GM12891 (cell line): ENCODE results near the gene TM4SF18.

Source experiments
- DNase-seq: peaks from one replicate; pipeline ENCODE4 v3.0.0; 2011; ENCODE audit warnings: low spot score; ENCODE audit not compliant: insufficient read length
- FAIRE-seq: peaks from 2 replicates; lab custom pipeline; 2011; peaks lifted over from hg19 to GRCh38; lab: Jason Lieb, UNC
- PAX5 ChIP-seq: IDR thresholded peaks from 2 replicates; pipeline ENCODE4 v1.6.1; 2011; ENCODE audit warnings: low read length, moderate library complexity, mild to moderate bottlenecking; ENCODE audit not compliant: insufficient read depth, severe bottlenecking
- POLR2A ChIP-seq: IDR thresholded peaks from 2 replicates; pipeline ENCODE4 v1.6.1; 2011; ENCODE audit warnings: low read depth, low read length, control low read depth
- POLR2AphosphoS5 ChIP-seq: IDR thresholded peaks from 2 replicates; pipeline ENCODE4 v1.6.1; 2011; ENCODE audit warnings: low read depth, low read length, control low read depth
- POU2F2 ChIP-seq: IDR thresholded peaks from 2 replicates; pipeline ENCODE4 v1.6.1; 2011; ENCODE audit warnings: low read depth, mild to moderate bottlenecking, control low read depth, low read length, moderate library complexity
- SPI1 ChIP-seq: IDR thresholded peaks from 2 replicates; pipeline ENCODE4 v1.6.1; 2011; ENCODE audit warnings: low read depth, low read length, control low read depth
- TAF1 ChIP-seq: IDR thresholded peaks from 2 replicates; pipeline ENCODE4 v1.6.1; 2011; ENCODE audit warnings: low read depth, low read length, control low read depth

Gene TM4SF18

GRCh38 chr3:149280671-149281349, 52.6 kb downstream of the TM4SF18 start:
- no peak for TF ChIP-seq POLR2A
- no peak for TF ChIP-seq POU2F2
- no peak for TF ChIP-seq POLR2AphosphoS5
- no peak for TF ChIP-seq PAX5
- TF ChIP-seq SPI1, result no peak
- TF ChIP-seq TAF1, result no peak
- FAIRE-seq (peak; percentile 55), DNase-seq (no peak)

- FAIRE-seq (peak; percentile 55), DNase-seq (no peak)
- TF ChIP-seq POU2F2 (no peak), SPI1 (no peak), TAF1 (no peak), POLR2A (no peak), POLR2AphosphoS5 (no peak), PAX5 (no peak)
Measured at GRCh38 chr3:149278911-149279310, 54.5 kb downstream of the TM4SF18 start.

DNA sequence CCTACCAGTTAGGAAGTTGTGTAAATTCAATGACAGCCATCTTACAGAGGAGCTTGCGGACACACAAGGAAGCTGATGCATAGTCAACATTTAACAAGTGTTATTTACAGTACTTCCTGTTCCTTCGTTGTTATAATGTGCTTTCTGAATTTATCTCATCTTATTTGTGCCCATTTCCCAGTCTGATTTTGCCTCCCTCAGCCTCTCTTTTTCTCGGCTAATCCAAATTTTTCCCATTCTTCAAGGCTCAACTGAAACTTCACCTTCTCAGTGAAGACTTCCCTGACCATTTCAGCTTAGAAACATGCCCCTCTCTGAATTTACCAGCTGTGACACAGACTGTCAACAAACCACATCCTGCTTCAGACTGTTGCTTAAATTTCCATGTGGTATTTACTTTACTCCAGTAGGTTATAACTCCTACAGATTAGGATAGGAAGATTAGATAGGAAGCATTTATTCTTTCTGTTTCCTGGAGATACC, 56.1 kb downstream of the TM4SF18 start:
- TF ChIP-seq POLR2AphosphoS5 (no peak), TAF1 (no peak), PAX5 (no peak)
- no peak for DNase-seq
- FAIRE-seq, result peak; percentile 81

- FAIRE-seq, result no peak
- TF ChIP-seq SPI1, result no peak
- TF ChIP-seq PAX5, result no peak
- TF ChIP-seq POU2F2, result no peak
- TF ChIP-seq POLR2A, result no peak
- TF ChIP-seq TAF1, result no peak
- TF ChIP-seq POLR2AphosphoS5, result no peak
- no peak for DNase-seq
Measured at GRCh38 chr3:149276619-149277018, 56.8 kb downstream of the TM4SF18 start.

GRCh38 chr3:149274220-149274619, 59.2 kb downstream of the TM4SF18 start:
- no peak for FAIRE-seq
- no peak for DNase-seq
- TF ChIP-seq SPI1 (no peak), TAF1 (no peak), POLR2A (no peak), POU2F2 (no peak), POLR2AphosphoS5 (no peak), PAX5 (no peak)

DNA sequence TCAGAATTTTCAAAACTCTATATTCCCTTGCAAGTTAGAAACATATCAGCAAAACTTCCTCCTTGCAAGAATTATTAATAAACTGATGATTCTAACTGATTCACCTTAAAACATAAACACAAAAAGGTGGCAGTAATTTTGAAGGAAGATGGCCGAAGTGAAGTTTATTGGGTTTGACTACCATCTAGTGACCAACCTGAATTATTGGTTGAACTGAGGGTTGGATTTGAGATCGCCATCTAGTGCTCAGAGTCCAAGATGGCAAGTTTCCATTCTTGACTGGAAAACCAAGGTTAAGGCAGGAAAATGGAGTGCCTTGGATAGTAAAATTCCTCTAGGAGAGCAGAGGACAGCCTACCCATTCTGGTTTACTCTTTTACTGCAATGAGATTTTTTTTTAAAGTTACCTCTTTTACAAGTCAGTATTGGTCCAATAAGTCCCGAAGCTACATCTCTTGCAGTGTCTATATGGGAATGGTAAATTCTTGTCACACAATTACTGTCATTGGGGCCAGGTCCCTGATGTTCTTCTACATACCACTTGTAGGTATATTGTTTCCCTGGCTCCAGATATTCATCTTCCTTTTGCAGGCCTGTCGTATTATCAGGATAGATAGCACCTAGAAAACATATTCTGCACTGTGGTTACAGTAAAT, 60.2 kb downstream of the TM4SF18 start:
- FAIRE-seq (peak; percentile 85), DNase-seq (no peak)
- TF ChIP-seq PAX5 (no peak), POLR2A (no peak), TAF1 (no peak), POU2F2 (no peak), POLR2AphosphoS5 (no peak), SPI1 (no peak)

- FAIRE-seq (no peak), DNase-seq (no peak)
- TF ChIP-seq TAF1 (no peak), POLR2A (no peak), PAX5 (no peak), SPI1 (no peak), POU2F2 (no peak), POLR2AphosphoS5 (no peak)
Measured at GRCh38 chr3:149271669-149272068, 61.8 kb downstream of the TM4SF18 start.

DNA sequence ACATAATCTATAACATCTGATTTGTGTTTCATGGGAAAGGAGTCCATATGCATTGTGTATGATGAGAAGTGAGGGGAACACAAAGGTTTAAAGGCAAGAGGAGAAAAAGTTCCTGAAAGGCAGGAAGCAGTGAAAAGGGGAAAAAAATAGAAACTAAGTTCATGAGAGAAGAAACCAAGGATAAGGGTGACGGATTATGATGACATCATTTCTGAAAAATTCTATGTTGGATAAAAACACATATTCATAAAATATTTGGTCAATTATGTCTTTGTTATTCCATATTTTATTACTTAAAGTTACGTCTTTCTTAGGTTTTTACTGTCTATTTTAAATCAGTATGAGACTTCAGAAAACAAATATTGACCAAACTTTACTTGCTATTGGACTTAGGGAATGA, 63.3 kb downstream of the TM4SF18 start:
- TF ChIP-seq POU2F2 (no peak), SPI1 (no peak), POLR2A (no peak), PAX5 (no peak), POLR2AphosphoS5 (no peak), TAF1 (no peak)
- no peak for DNase-seq
- FAIRE-seq, result no peak

GRCh38 chr3:149269687-149270086, 63.7 kb downstream of the TM4SF18 start:
- DNase-seq, result no peak
- TF ChIP-seq PAX5, result no peak
- no peak for TF ChIP-seq POLR2A
- TF ChIP-seq SPI1, result no peak
- no peak for FAIRE-seq
